WERI-Rb-1 (cell line): ENCODE measurements around the gene HDAC10.

Experiments used
- DNase-seq: peaks from one replicate; pipeline ENCODE4 v3.0.0-alpha.2; 2020
- H3K27ac ChIP-seq: fragments of 250-450 bp; sonication (Bioruptor Pico); 2 replicates; pipeline ENCODE4 v1.5.1; 2020; ENCODE audit warnings: mild to moderate bottlenecking, moderate library complexity
- H3K27me3 ChIP-seq: fragments of 250-450 bp; sonication (Bioruptor Pico); 2 replicates; pipeline ENCODE4 v1.5.1; 2021; ENCODE audit warnings: mild to moderate bottlenecking, low read depth, moderate library complexity; ENCODE audit not compliant: insufficient read depth, severe bottlenecking
- H3K36me3 ChIP-seq: fragments of 250-450 bp; sonication (Bioruptor Pico); 2 replicates; pipeline ENCODE4 v1.5.1; 2020; ENCODE audit warnings: mild to moderate bottlenecking, moderate library complexity
- H3K4me3 ChIP-seq: 2 replicates; pipeline ENCODE4 v1.5.1; 2011; ENCODE audit warnings: low read depth, mild to moderate bottlenecking, control low read depth, low read length
- H3K9me3 ChIP-seq: fragments of 250-450 bp; sonication (Bioruptor Pico); 2 replicates; pipeline ENCODE4 v1.5.1; 2021; ENCODE audit warnings: mild to moderate bottlenecking, moderate library complexity; ENCODE audit not compliant: severe bottlenecking
- TF ChIP-seq, protein P1 (sequence below): IDR thresholded peaks from 2 replicates; pipeline ENCODE4 v1.5.1; 2011; ENCODE audit warnings: low read depth, mild to moderate bottlenecking, control low read depth, inconsistent platforms, low read length

The HDAC10 gene

GRCh38 chr22:50225200-50225969, 25.7 kb downstream of the HDAC10 start:
- H3K4me3 ChIP-seq, result no peak overlapping the region
- no peak overlapping the region for H3K27ac ChIP-seq
- DNase-seq, result no peak
- no peaks in the 10 kb centered on the region for H3K27me3 ChIP-seq
- peaks cover 40% of the 10 kb centered on the region for H3K36me3 ChIP-seq
- H3K9me3 ChIP-seq, result no peaks in the 10 kb centered on the region
- TF ChIP-seq, protein P1, sequence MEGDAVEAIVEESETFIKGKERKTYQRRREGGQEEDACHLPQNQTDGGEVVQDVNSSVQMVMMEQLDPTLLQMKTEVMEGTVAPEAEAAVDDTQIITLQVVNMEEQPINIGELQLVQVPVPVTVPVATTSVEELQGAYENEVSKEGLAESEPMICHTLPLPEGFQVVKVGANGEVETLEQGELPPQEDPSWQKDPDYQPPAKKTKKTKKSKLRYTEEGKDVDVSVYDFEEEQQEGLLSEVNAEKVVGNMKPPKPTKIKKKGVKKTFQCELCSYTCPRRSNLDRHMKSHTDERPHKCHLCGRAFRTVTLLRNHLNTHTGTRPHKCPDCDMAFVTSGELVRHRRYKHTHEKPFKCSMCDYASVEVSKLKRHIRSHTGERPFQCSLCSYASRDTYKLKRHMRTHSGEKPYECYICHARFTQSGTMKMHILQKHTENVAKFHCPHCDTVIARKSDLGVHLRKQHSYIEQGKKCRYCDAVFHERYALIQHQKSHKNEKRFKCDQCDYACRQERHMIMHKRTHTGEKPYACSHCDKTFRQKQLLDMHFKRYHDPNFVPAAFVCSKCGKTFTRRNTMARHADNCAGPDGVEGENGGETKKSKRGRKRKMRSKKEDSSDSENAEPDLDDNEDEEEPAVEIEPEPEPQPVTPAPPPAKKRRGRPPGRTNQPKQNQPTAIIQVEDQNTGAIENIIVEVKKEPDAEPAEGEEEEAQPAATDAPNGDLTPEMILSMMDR, result no peak

GRCh38 chr22:50224071-50224470, 27.0 kb downstream of the HDAC10 start:
- H3K36me3 ChIP-seq, result peaks cover 53% of the 10 kb centered on the region
- no peak overlapping the region for H3K4me3 ChIP-seq
- no peak overlapping the region for H3K27ac ChIP-seq
- no peak for DNase-seq
- H3K27me3 ChIP-seq, result no peaks in the 10 kb centered on the region
- TF ChIP-seq, protein P1, result no peak
- no peaks in the 10 kb centered on the region for H3K9me3 ChIP-seq

DNA sequence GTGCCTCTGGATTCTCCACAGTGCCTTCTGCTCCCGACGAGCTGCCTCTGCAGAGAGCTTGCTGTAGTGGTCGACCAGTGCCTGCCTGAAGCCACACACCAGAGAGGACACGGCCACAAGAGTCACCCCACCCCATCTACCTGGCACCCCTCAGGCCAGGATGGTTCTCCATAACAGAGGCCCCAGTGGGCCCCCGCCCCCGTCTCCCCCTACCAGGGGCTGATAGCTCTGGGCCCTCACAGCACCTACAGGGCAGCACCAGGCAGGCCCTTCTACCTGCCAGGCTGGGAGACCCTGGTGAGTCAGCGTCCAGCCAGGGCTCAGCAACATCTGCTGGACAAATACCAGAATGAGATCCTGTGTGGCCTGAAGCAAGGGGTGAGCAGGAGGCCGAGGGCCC, 28.6 kb downstream of the HDAC10 start:
- no peak for DNase-seq
- Histone ChIP-seq H3K27me3 (no peaks in the 10 kb centered on the region), H3K9me3 (no peaks in the 10 kb centered on the region), H3K4me3 (no peak overlapping the region), H3K36me3 (peaks cover 68% of the 10 kb centered on the region), H3K27ac (no peak overlapping the region)
- TF ChIP-seq, protein P1, result no peak

DNA sequence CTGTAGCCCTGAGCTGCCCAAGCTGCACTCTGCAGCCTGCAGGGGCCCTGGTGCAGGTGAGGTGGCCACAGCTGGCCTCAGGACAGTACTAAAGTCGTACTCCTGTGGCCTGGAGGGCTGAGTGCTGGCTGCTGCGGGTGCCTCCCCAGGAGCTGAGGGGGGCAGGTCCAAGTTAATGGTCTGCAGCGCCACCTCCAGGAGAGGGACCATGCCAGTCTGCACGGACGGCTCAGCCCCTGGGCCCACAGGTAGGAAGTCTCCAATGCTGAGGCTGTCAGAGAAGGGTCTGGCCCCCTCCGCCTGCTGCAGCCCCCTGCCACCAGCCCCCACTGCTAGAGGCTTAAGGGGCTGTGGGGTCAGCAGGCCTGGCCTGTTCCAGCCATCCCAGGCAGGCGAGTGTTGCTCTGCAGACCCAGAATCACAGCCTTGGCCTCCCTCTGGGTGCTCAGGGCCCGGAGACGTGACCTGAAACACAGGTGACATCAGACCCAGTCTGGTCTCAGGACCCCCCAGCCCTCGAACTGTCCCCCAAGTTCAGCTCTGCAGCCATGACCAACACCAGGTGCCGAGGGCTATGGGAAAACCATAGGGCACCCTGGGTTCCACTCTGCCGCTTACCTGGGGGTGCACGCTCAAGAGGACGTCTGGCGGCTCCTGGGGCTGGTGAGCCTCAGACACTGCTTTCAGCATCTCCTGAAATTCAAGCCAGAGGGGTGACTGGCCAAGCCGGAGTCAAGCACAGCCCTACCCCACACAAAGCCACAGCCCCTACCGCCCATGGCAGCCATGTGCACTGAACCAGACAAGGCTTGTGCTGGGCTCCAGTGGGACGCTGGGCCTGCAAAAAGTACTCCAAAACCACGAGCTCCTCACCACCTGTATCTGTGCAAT, 29.4 kb downstream of the HDAC10 start:
- Histone ChIP-seq H3K4me3 (no peak overlapping the region), H3K27me3 (no peaks in the 10 kb centered on the region), H3K27ac (no peak overlapping the region), H3K36me3 (peaks cover 77% of the 10 kb centered on the region), H3K9me3 (no peaks in the 10 kb centered on the region)
- TF ChIP-seq, protein P1, result peak; percentile 29; the same call in 1 of the 2 replicates
- no peak for DNase-seq

GRCh38 chr22:50220603-50221409, 30.3 kb downstream of the HDAC10 start:
- TF ChIP-seq, protein P1, result no peak
- H3K27ac ChIP-seq, result no peak overlapping the region
- peaks cover 82% of the 10 kb centered on the region for H3K36me3 ChIP-seq
- no peaks in the 10 kb centered on the region for H3K27me3 ChIP-seq
- no peaks in the 10 kb centered on the region for H3K9me3 ChIP-seq
- no peak overlapping the region for H3K4me3 ChIP-seq
- no peak for DNase-seq
